ENCODE data around the gene RAB11FIP4. TPM values are rescaled to one million over a fixed set of nuclear protein-coding genes. Genes with fewer than 3 reads are reported as not detected.

The RAB11FIP4 gene
- total and polyA plus RNA-seq, 2 donors (not counting 1 experiment from before 2014, with no cell fraction given): 17.0 to 70.5 TPM

GRCh38 chr17:31495022-31495885 is 103.8 kb downstream of the RAB11FIP4 start:
- H3K4me1 Mint-ChIP-seq: peaks cover 87% of the 10 kb centered on the region
- H3K9me3 ChIP-seq (ENCODE audit: control extremely low read depth in 1 of 3, control insufficient read depth in 2 of 3, insufficient read depth in 1 of 3, low read length in 2 of 3): no peaks in the 10 kb centered on the region
- DNase-seq (peak; percentile 64), ATAC-seq (ENCODE audit: low read depth) (peak; percentile 31)
- no peaks in the 10 kb centered on the region for H3K9me3 Mint-ChIP-seq (ENCODE audit: insufficient read depth)
- no peaks in the 10 kb centered on the region for H3K27me3 Mint-ChIP-seq
- CTCF ChIA-PET: interaction anchor here (0.6 to 10.3 kb wide), 10 partner anchors 9 to 176 kb away, joined by 3 to 94 read pairs (median 4); no protein-coding TSS in a partner anchor
- intact Hi-C loops (cut with micrococcal nuclease): loop anchor here (1.0 kb wide), 1 partner anchor 43 kb away; no protein-coding TSS in a partner anchor
- H3K4me1 ChIP-seq (ENCODE audit: control insufficient read depth in 2 of 2, insufficient read depth in 2 of 2, low read length in 2 of 2): peaks cover 86 to 100% of the 10 kb centered on the region in 2 donors
- H4K20me1 ChIP-seq (ENCODE audit: control insufficient read depth, insufficient read depth, low read length, poor library complexity, severe bottlenecking): peaks cover 57% of the 10 kb centered on the region
- peak overlapping the region; percentile 86 for H3K4me2 ChIP-seq (replicated peaks; ENCODE audit: low read depth, low read length, poor library complexity, severe bottlenecking)
- no peaks in the 10 kb centered on the region for H3K27me3 ChIP-seq (replicated peaks in 1 of 4; ENCODE audit: control extremely low read depth in 1 of 4, control insufficient read depth in 3 of 4, insufficient read depth in 4 of 4, low read length in 3 of 4)
- H3K4me3 ChIP-seq (ENCODE audit: control extremely low read depth in 1 of 5, extremely low read depth in 1 of 5, insufficient read depth in 1 of 5, low read depth in 2 of 5, low read length in 4 of 5): peak overlapping the region in 4 of 5 experiments; percentile 10 to 37 (median 18)
- peak overlapping the region; percentile 99 for H3K27ac Mint-ChIP-seq
- POLR2A ChIA-PET: interaction anchor here (0.6 to 3.1 kb wide), 5 partner anchors 14 to 294 kb away, joined by 4 to 34 read pairs (median 10); partner anchors contain the start of gene EVI2B
- H3K9ac ChIP-seq (ENCODE audit: low read length): peak overlapping the region; percentile 53
- H3K36me3 ChIP-seq (replicated peaks in 1 of 2; ENCODE audit: control extremely low read depth in 1 of 2, control insufficient read depth in 1 of 2, extremely low read depth in 1 of 2, insufficient read depth in 2 of 2, low read length in 1 of 2): peaks cover 0 to 4% of the 10 kb centered on the region in 2 experiments
- peak overlapping the region; percentile 80 to 90 for H3K27ac ChIP-seq (ENCODE audit: low read length in 2 of 2)
- no peak for TF ChIP-seq CTCF (IDR thresholded peaks at IDR 0.05)
- WGBS (ENCODE audit: insufficient coverage): 68% methylated on average over 5 of the region's 10 CpGs
- peak overlapping the region; percentile 81 for H3K4me3 Mint-ChIP-seq
- H2AFZ ChIP-seq (ENCODE audit: insufficient read depth, low read depth, low read length, poor library complexity, severe bottlenecking): no peak overlapping the region
- H3K79me2 ChIP-seq (ENCODE audit: control insufficient read depth, insufficient read depth, low read length): peaks cover 90% of the 10 kb centered on the region

GRCh38 chr17:31496097-31496496 is 104.6 kb downstream of the RAB11FIP4 start:
- Histone ChIP-seq H3K4me1 (ENCODE audit: control insufficient read depth in 2 of 2, insufficient read depth in 2 of 2, low read length in 2 of 2) (peaks cover 78 to 93% of the 10 kb centered on the region in 2 donors), H3K9ac (ENCODE audit: low read length) (no peak overlapping the region), H3K9me3 (ENCODE audit: control extremely low read depth in 1 of 3, control insufficient read depth in 2 of 3, insufficient read depth in 1 of 3, low read length in 2 of 3) (no peaks in the 10 kb centered on the region), H4K20me1 (ENCODE audit: control insufficient read depth, insufficient read depth, low read length, poor library complexity, severe bottlenecking) (peaks cover 52% of the 10 kb centered on the region), H3K27me3 (replicated peaks in 1 of 4; ENCODE audit: control extremely low read depth in 1 of 4, control insufficient read depth in 3 of 4, insufficient read depth in 4 of 4, low read length in 3 of 4) (no peaks in the 10 kb centered on the region), H3K27ac (ENCODE audit: low read length in 2 of 2) (peak overlapping the region; percentile 80 to 90), H3K4me3 (ENCODE audit: control extremely low read depth in 1 of 5, extremely low read depth in 1 of 5, insufficient read depth in 1 of 5, low read depth in 2 of 5, low read length in 4 of 5) (no peak overlapping the region), H2AFZ (ENCODE audit: insufficient read depth, low read depth, low read length, poor library complexity, severe bottlenecking) (no peak overlapping the region), H3K36me3 (replicated peaks in 1 of 2; ENCODE audit: control extremely low read depth in 1 of 2, control insufficient read depth in 1 of 2, extremely low read depth in 1 of 2, insufficient read depth in 2 of 2, low read length in 1 of 2) (peaks cover 0 to 5% of the 10 kb centered on the region in 2 experiments), H3K4me2 (replicated peaks; ENCODE audit: low read depth, low read length, poor library complexity, severe bottlenecking) (peak overlapping the region; percentile 86), H3K79me2 (ENCODE audit: control insufficient read depth, insufficient read depth, low read length) (peaks cover 90% of the 10 kb centered on the region)
- Mint-ChIP-seq H3K4me1 (peaks cover 81% of the 10 kb centered on the region), H3K27ac (peak overlapping the region; percentile 99), H3K9me3 (ENCODE audit: insufficient read depth) (no peaks in the 10 kb centered on the region), H3K27me3 (no peaks in the 10 kb centered on the region), H3K4me3 (no peak overlapping the region)
- WGBS (ENCODE audit: insufficient coverage): no CpG with 5 or more reads among the region's 5 CpGs
- ATAC-seq (ENCODE audit: low read depth) (no peak), DNase-seq (no peak)
- TF ChIP-seq EZH2 (IDR thresholded peaks at IDR 0.05; ENCODE audit: borderline replicate concordance, insufficient read depth, low read depth, low read length, poor library complexity, severe bottlenecking) (no peak), CTCF (IDR thresholded peaks at IDR 0.05) (no peak)
- intact Hi-C loops (cut with micrococcal nuclease): no loop called here
- ChIA-PET CTCF (interaction anchor here (1.5 to 3.6 kb wide), 2 partner anchors 12 to 58 kb away, joined by 4 to 20 read pairs; no protein-coding TSS in a partner anchor), POLR2A (interaction anchor here (0.6 kb wide), 1 partner anchor 21 kb away, joined by 4 read pairs; no protein-coding TSS in a partner anchor)
